Neural cell (in vitro differentiated cells): ENCODE results near the gene MAN2B2. TPM values are rescaled to one million over a fixed set of nuclear protein-coding genes. Genes with fewer than 3 reads are reported as not detected.

ENCODE experiments used
- H2AFZ ChIP-seq: fragments of 200-600, 300-800 bp; sonication (generic), shearing (Covaris generic); 2 replicates; pipeline ENCODE4 v1.6.0; 2014; ENCODE audit warnings: low read depth, mild to moderate bottlenecking, antibody characterized with exemption, low read length, moderate library complexity
- H3F3A ChIP-seq: fragments of 200-600 bp; shearing (Covaris generic); 2 replicates; pipeline ENCODE4 v1.6.1; 2016; ENCODE audit warnings: mild to moderate bottlenecking, moderate library complexity, mixed read lengths, antibody characterized with exemption, low read length; ENCODE audit not compliant: insufficient read depth, poor library complexity, severe bottlenecking
- H3K27ac ChIP-seq: fragments of 200-600, 300-800 bp; sonication (generic), shearing (Covaris generic); 2 replicates; pipeline ENCODE4 v1.5.1; 2014; ENCODE audit warnings: mild to moderate bottlenecking, low read length, moderate library complexity
- H3K27me3 ChIP-seq: fragments of 300-800, 200-600 bp; sonication (generic), shearing (Covaris generic); 2 replicates; pipeline ENCODE4 v1.6.0; 2014; ENCODE audit warnings: mild to moderate bottlenecking, low read depth, low read length, moderate library complexity; ENCODE audit not compliant: insufficient read depth
- H3K36me3 ChIP-seq: fragments of 300-800, 200-600 bp; sonication (generic), shearing (Covaris generic); 2 replicates; pipeline ENCODE4 v1.5.1; 2014; ENCODE audit warnings: mild to moderate bottlenecking, antibody characterized with exemption, low read length, moderate library complexity; ENCODE audit not compliant: insufficient read depth
- H3K4me2 ChIP-seq: fragments of 300-800, 200-600 bp; sonication (generic), shearing (Covaris generic); 2 replicates; pipeline ENCODE4 v1.6.0; 2014; ENCODE audit warnings: mild to moderate bottlenecking, low read length
- H3K4me3 ChIP-seq: fragments of 300-800, 200-600 bp; sonication (generic), shearing (Covaris generic); 2 replicates; pipeline ENCODE4 v1.5.1; 2014; ENCODE audit warnings: mild to moderate bottlenecking, low read length, moderate library complexity
- H3K79me2 ChIP-seq: fragments of 200-600 bp; shearing (Covaris generic); replicated peaks from 2 replicates; pipeline ENCODE4 v1.6.0; 2014; ENCODE audit warnings: mild to moderate bottlenecking, low read length, moderate library complexity; ENCODE audit not compliant: insufficient read depth
- H3K9ac ChIP-seq: fragments of 300-800, 200-600 bp; sonication (generic), shearing (Covaris generic); 2 replicates; pipeline ENCODE4 v1.6.1; 2016; ENCODE audit warnings: mild to moderate bottlenecking, low read length, mixed read lengths
- H3K9me2 ChIP-seq: fragments of 200-600 bp; shearing (Covaris generic); 2 replicates; pipeline ENCODE4 v1.6.1; 2016; ENCODE audit warnings: mild to moderate bottlenecking, low read length, mixed read lengths; ENCODE audit not compliant: insufficient read depth
- H3K9me3 ChIP-seq: fragments of 200-600, 300-800 bp; sonication (generic), shearing (Covaris generic); 2 replicates; pipeline ENCODE4 v1.6.1; 2016; ENCODE audit warnings: mild to moderate bottlenecking, mixed run types, low read length, moderate library complexity, mixed read lengths
- H4K20me1 ChIP-seq: fragments of 200-600 bp; shearing (Covaris generic); 2 replicates; pipeline ENCODE4 v1.6.1; 2016; ENCODE audit warnings: mild to moderate bottlenecking, mixed run types; ENCODE audit not compliant: insufficient read depth
- EP300 ChIP-seq: fragments of 450-650 bp; conservative IDR thresholded peaks from 2 replicates; pipeline ENCODE4 v1.6.1; 2014; ENCODE audit warnings: antibody characterized with exemption, mild to moderate bottlenecking, moderate library complexity; ENCODE audit not compliant: poor library complexity, severe bottlenecking
- EZH2 ChIP-seq: fragments of 200-600, 300-800 bp; shearing (Covaris generic), sonication (generic); IDR thresholded peaks from 2 replicates; pipeline ENCODE4 v1.6.1; 2014; ENCODE audit warnings: antibody characterized with exemption, low read length, borderline replicate concordance, mild to moderate bottlenecking; ENCODE audit not compliant: insufficient read depth, poor library complexity, severe bottlenecking
- MXI1 ChIP-seq: fragments of 450-650 bp; conservative IDR thresholded peaks from 2 replicates; pipeline ENCODE4 v1.6.1; 2014; ENCODE audit warnings: antibody characterized with exemption, mild to moderate bottlenecking; ENCODE audit not compliant: poor library complexity, severe bottlenecking
- POLR2AphosphoS5 ChIP-seq: IDR thresholded peaks from 2 replicates; pipeline ENCODE4 v1.6.1; 2012
- RAD21 ChIP-seq: fragments of 450-650 bp; conservative IDR thresholded peaks from 2 replicates; pipeline ENCODE4 v1.6.1; 2014; ENCODE audit warnings: antibody characterized with exemption, mild to moderate bottlenecking, moderate library complexity
- SMC3 ChIP-seq: fragments of 450-650 bp; conservative IDR thresholded peaks from 2 replicates; pipeline ENCODE4 v1.6.1; 2014; ENCODE audit warnings: antibody characterized with exemption, mild to moderate bottlenecking, moderate library complexity; ENCODE audit not compliant: poor library complexity
- TAF1 ChIP-seq: IDR thresholded peaks from 2 replicates; pipeline ENCODE4 v1.6.1; 2012; ENCODE audit warnings: low read depth
- polyA plus RNA-seq: library from polyadenylated mRNA; depleted of rRNA; stranded (reverse); fragments of >200 nt; gene quantifications from 2 replicates; pipeline ENCODE4 v1.2.3, GENCODE V29; 2014
- TF ChIP-seq, protein P1 (sequence below): IDR thresholded peaks from 2 replicates; pipeline ENCODE4 v1.6.1; 2012; ENCODE audit warnings: borderline replicate concordance
- TF ChIP-seq, protein P2 (sequence below): fragments of 450-650 bp; IDR thresholded peaks from 2 replicates; pipeline ENCODE4 v1.5.1; 2014; ENCODE audit warnings: antibody characterized with exemption, mild to moderate bottlenecking, moderate library complexity; ENCODE audit not compliant: poor library complexity, severe bottlenecking

MAN2B2 gene
- polyA plus RNA-seq, 1 donor from 2014 or later: 7.5 TPM

DNA sequence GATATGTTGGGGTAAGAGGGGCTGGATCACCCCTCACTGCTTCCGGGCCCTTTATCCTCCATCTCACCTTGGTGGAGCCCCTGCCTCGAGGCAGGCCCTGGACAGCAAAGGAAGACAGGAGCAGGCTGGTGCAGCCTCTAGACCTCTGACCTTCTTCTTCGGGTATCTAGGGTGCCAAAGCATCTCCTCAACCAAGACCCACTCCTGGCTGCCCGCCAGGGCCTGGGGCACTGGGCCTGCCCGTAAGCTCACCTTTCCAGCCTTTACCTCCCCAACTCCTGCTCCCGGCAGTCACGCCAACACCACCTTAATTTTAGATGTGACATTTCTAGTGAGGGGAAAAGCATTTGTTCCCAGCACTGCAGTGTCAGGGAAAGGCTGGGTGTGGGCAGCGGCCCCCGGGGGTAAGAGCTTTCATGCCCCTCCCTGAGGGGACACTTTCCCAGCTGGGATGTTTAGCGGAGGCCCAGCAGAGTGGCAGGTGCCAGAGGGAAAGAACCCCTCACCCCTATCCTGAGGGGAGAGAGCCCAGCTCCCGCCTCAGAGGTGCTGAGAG is 6.7 kb downstream of the MAN2B2 start:
- peaks cover 10% of the 10 kb centered on the region for H3K36me3 ChIP-seq

DNA sequence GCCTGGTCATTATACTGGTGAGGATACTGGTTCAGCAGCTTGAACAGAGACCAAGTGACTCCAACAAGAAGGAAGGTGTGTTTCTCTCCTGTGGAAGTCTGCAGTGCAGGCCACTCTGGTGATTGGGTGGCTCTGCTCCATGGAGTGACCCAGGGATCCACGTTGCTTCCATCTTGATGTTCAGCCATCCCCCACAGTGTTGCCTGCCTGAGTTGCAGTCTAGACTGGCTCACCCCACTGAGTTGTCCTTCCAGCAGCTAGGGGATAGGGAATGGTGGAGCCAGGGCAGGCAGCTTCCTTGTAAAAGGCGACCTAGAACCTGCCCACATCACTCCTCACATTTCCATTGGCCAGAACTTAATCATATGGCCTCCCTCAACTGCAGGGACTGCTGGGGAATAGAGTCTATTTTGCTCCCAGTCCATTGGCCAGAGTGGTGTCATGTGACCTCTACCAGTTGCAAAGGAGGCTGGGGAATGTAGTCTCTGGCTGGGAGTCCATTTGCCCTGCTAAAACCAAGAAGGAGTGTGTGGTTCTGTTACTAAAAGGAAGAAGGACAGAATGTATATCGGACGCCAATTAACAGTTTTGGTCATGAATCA is 8.0 kb downstream of the MAN2B2 start:
- H3K4me3 ChIP-seq: no peak overlapping the region
- H3K4me2 ChIP-seq: no peak overlapping the region
- TF ChIP-seq EZH2 (no peak), RAD21 (no peak), MXI1 (no peak), SMC3 (no peak), EP300 (no peak), TAF1 (no peak), POLR2AphosphoS5 (no peak)
- TF ChIP-seq, protein P1, sequence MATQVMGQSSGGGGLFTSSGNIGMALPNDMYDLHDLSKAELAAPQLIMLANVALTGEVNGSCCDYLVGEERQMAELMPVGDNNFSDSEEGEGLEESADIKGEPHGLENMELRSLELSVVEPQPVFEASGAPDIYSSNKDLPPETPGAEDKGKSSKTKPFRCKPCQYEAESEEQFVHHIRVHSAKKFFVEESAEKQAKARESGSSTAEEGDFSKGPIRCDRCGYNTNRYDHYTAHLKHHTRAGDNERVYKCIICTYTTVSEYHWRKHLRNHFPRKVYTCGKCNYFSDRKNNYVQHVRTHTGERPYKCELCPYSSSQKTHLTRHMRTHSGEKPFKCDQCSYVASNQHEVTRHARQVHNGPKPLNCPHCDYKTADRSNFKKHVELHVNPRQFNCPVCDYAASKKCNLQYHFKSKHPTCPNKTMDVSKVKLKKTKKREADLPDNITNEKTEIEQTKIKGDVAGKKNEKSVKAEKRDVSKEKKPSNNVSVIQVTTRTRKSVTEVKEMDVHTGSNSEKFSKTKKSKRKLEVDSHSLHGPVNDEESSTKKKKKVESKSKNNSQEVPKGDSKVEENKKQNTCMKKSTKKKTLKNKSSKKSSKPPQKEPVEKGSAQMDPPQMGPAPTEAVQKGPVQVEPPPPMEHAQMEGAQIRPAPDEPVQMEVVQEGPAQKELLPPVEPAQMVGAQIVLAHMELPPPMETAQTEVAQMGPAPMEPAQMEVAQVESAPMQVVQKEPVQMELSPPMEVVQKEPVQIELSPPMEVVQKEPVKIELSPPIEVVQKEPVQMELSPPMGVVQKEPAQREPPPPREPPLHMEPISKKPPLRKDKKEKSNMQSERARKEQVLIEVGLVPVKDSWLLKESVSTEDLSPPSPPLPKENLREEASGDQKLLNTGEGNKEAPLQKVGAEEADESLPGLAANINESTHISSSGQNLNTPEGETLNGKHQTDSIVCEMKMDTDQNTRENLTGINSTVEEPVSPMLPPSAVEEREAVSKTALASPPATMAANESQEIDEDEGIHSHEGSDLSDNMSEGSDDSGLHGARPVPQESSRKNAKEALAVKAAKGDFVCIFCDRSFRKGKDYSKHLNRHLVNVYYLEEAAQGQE: no peak
- TF ChIP-seq, protein P2, sequence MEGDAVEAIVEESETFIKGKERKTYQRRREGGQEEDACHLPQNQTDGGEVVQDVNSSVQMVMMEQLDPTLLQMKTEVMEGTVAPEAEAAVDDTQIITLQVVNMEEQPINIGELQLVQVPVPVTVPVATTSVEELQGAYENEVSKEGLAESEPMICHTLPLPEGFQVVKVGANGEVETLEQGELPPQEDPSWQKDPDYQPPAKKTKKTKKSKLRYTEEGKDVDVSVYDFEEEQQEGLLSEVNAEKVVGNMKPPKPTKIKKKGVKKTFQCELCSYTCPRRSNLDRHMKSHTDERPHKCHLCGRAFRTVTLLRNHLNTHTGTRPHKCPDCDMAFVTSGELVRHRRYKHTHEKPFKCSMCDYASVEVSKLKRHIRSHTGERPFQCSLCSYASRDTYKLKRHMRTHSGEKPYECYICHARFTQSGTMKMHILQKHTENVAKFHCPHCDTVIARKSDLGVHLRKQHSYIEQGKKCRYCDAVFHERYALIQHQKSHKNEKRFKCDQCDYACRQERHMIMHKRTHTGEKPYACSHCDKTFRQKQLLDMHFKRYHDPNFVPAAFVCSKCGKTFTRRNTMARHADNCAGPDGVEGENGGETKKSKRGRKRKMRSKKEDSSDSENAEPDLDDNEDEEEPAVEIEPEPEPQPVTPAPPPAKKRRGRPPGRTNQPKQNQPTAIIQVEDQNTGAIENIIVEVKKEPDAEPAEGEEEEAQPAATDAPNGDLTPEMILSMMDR: no peak
- H3K36me3 ChIP-seq: peaks cover 10% of the 10 kb centered on the region
- no peak overlapping the region for H3K27ac ChIP-seq
- H2AFZ ChIP-seq: no peak overlapping the region
- H3K9ac ChIP-seq: no peak overlapping the region
- H4K20me1 ChIP-seq: no peaks in the 10 kb centered on the region
- H3F3A ChIP-seq: no peaks in the 10 kb centered on the region
- no peaks in the 10 kb centered on the region for H3K9me3 ChIP-seq
- no peaks in the 10 kb centered on the region for H3K27me3 ChIP-seq
- no peaks in the 10 kb centered on the region for H3K79me2 ChIP-seq
- H3K9me2 ChIP-seq: no peaks in the 10 kb centered on the region

More for the DNA sequence above, 6.7 kb downstream of the MAN2B2 start:
- no peaks in the 10 kb centered on the region for H3K9me2 ChIP-seq
- no peaks in the 10 kb centered on the region for H3F3A ChIP-seq
- no peaks in the 10 kb centered on the region for H4K20me1 ChIP-seq
- no peak overlapping the region for H3K9ac ChIP-seq
- H3K4me2 ChIP-seq: no peak overlapping the region
- no peaks in the 10 kb centered on the region for H3K27me3 ChIP-seq
- H3K79me2 ChIP-seq: no peaks in the 10 kb centered on the region
- H3K27ac ChIP-seq: no peak overlapping the region
- no peak overlapping the region for H3K4me3 ChIP-seq
- no peak for TF ChIP-seq MXI1
- TF ChIP-seq EZH2: no peak
- TF ChIP-seq, protein P1: no peak
- no peak for TF ChIP-seq EP300
- TF ChIP-seq POLR2AphosphoS5: no peak
- no peak for TF ChIP-seq TAF1
- TF ChIP-seq, protein P2: no peak
- TF ChIP-seq SMC3: no peak
- no peak for TF ChIP-seq RAD21
- H3K9me3 ChIP-seq: no peaks in the 10 kb centered on the region
- no peak overlapping the region for H2AFZ ChIP-seq
